ENCODE data around the gene ADCY9. TPM values are rescaled to one million over a fixed set of nuclear protein-coding genes. Genes with fewer than 3 reads are reported as not detected.

The ADCY9 gene
- total RNA-seq, 1 donor from 2014 or later, result 1.3 TPM

DNA sequence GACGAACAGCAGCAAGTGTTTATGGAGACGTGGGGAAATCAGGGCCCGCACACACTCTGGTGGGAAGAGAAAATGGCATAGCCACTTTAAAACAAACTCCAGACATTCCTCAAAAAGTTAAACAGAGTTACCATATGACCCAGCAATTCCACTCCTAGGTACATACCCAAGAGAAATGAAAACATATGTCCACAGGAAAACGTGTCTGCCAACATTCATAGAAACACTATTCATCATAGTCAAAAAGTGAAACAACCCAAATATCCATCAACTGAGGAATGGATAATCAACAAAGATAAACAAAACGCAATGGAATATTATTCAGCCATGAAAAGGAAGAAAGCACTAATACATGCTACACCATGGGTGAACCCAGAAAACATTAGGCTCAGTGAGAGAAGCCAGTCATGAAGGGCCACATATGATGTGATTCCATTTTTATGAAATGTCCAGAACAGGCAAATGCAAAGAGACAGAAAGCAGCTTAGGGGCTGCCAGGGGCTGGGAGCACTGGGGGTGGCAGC, 32.8 kb downstream of the ADCY9 start:
- TF ChIP-seq, protein P1, sequence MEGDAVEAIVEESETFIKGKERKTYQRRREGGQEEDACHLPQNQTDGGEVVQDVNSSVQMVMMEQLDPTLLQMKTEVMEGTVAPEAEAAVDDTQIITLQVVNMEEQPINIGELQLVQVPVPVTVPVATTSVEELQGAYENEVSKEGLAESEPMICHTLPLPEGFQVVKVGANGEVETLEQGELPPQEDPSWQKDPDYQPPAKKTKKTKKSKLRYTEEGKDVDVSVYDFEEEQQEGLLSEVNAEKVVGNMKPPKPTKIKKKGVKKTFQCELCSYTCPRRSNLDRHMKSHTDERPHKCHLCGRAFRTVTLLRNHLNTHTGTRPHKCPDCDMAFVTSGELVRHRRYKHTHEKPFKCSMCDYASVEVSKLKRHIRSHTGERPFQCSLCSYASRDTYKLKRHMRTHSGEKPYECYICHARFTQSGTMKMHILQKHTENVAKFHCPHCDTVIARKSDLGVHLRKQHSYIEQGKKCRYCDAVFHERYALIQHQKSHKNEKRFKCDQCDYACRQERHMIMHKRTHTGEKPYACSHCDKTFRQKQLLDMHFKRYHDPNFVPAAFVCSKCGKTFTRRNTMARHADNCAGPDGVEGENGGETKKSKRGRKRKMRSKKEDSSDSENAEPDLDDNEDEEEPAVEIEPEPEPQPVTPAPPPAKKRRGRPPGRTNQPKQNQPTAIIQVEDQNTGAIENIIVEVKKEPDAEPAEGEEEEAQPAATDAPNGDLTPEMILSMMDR (IDR thresholded peaks at IDR 0.05), result no peak
- Mint-ChIP-seq H3K4me1 (no peaks in the 10 kb centered on the region), H3K9me3 (no peaks in the 10 kb centered on the region), H3K4me3 (no peak overlapping the region), H3K36me3 (ENCODE audit: low read depth) (no peaks in the 10 kb centered on the region), H3K27ac (no peak overlapping the region), H3K27me3 (peaks cover 4% of the 10 kb centered on the region)
- intact Hi-C loops (cut with micrococcal nuclease), result no loop called here
- ChIA-PET POLR2A (no interaction called here), CTCF (no interaction called here)
- ATAC-seq (ENCODE audit: low read depth) (no peak), DNase-seq (no peak)

DNA sequence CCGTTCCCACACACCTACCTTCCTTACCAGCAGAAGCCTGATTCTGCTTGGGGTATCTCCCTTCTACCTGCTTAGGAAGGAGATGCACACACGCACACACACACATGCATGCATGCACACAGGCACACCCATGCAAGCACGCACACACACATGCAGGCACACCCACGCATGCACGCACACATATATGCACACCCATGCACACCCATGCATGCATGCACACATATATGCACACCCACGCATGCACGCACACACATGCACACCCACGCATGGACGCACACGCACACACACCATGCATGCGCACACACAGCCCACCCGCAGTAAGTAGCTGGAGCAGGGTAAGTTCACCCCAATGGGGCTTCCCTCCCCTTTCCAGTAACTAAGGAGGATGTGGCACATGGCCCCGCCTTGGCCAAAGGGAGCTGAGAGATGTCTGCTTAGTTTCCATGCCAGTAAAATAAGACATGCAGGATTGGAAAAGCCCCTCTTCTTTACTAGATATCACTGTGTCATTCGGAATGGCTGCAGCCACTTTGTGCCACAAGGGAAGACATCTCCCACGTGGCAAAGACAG, 33.7 kb downstream of the ADCY9 start:
- POLR2A ChIA-PET, result no interaction called here
- TF ChIP-seq, protein P1 (IDR thresholded peaks at IDR 0.05), result no peak
- H3K27ac Mint-ChIP-seq, result no peak overlapping the region
- intact Hi-C loops (cut with micrococcal nuclease), result no loop called here
- ATAC-seq (ENCODE audit: low read depth) (no peak), DNase-seq (no peak)
- H3K9me3 Mint-ChIP-seq, result peaks cover 2% of the 10 kb centered on the region
- peaks cover 4% of the 10 kb centered on the region for H3K27me3 Mint-ChIP-seq
- no peak overlapping the region for H3K4me3 Mint-ChIP-seq
- CTCF ChIA-PET, result no interaction called here
- no peaks in the 10 kb centered on the region for H3K36me3 Mint-ChIP-seq (ENCODE audit: low read depth)
- H3K4me1 Mint-ChIP-seq, result no peaks in the 10 kb centered on the region

DNA sequence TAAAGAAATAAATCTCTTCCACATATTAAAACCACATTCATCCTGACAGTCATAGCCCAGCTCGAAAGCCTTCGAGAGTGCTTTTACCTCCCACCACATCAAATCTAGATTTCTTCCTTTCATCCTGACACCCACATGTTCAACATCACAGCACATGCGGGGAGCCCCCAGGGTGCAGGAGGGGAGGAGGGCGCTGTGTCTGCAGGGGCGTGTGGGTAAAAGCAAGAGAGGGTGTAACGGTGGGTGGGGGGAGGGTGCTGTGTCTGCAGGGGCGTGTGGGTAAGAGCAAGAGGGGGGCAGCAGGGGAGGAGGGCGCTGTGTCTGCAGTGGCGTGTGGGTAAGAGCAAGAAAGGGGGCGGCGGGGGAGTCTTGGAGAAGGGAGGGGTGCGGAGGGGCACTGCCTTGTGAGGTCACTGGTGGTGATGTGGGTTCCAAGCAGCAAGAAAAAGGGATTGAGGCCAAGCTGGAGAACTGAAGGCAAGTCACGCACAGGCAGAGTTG, 34.7 kb downstream of the ADCY9 start:
- intact Hi-C loops (cut with micrococcal nuclease), result no loop called here
- Mint-ChIP-seq H3K9me3 (peaks cover 2% of the 10 kb centered on the region), H3K4me1 (no peaks in the 10 kb centered on the region), H3K4me3 (no peak overlapping the region), H3K27ac (no peak overlapping the region), H3K27me3 (peaks cover 4% of the 10 kb centered on the region), H3K36me3 (ENCODE audit: low read depth) (no peaks in the 10 kb centered on the region)
- TF ChIP-seq, protein P1 (IDR thresholded peaks at IDR 0.05), result no peak
- POLR2A ChIA-PET, result interaction anchor here (0.7 kb wide), 1 partner anchor 118 kb away, joined by 3 read pairs; no protein-coding TSS in a partner anchor
- ATAC-seq (ENCODE audit: low read depth) (no peak), DNase-seq (no peak)
- CTCF ChIA-PET, result no interaction called here

DNA sequence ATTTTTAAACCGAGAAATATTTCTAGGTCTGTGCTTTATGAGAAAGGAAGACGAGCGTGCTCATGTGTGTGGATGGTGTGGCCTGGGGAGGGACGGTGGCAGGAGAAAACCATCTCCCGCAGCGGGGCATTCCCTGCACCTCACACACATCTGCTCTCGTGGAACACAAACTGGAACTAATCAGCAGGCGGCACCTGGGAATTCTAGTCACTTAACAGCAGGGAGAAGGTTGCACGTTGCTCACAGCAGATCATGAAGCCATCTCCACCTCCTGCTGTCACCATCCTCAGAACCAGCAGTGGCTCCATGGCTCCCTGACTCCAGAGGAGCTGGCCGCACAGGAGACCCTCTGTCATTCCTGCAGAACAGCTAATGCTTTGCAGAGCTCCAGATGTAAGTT, 35.2 kb downstream of the ADCY9 start:
- Mint-ChIP-seq H3K36me3 (ENCODE audit: low read depth) (no peaks in the 10 kb centered on the region), H3K4me1 (no peaks in the 10 kb centered on the region), H3K27me3 (peaks cover 4% of the 10 kb centered on the region), H3K9me3 (peaks cover 2% of the 10 kb centered on the region), H3K4me3 (no peak overlapping the region), H3K27ac (no peak overlapping the region)
- intact Hi-C loops (cut with micrococcal nuclease), result no loop called here
- DNase-seq (no peak), ATAC-seq (ENCODE audit: low read depth) (no peak)
- ChIA-PET CTCF (no interaction called here), POLR2A (no interaction called here)
- TF ChIP-seq, protein P1 (IDR thresholded peaks at IDR 0.05), result no peak

DNA sequence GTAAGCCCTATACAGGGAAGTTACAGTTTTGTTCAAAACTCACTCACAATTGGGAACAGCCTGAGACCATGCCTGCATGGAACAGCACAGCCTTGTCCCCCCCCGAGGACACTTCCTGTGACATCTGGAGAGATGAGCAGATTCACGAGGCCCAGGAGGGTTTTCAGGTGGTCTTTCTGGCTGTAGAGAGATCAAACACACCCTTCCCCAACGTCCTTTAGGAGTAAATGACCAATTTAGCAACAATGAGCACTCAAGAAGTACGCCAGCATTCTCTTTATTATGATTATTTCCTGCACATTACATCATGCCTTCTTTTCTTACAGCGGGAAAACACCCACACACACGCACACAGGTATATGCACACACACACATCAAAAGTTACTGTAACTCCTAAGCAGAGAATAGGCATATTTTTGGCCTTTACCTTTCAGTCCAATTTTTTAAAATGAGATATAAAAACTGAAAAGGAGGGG, 39.0 kb downstream of the ADCY9 start:
- POLR2A ChIA-PET, result no interaction called here
- CTCF ChIA-PET, result no interaction called here
- H3K27me3 Mint-ChIP-seq, result peaks cover 2% of the 10 kb centered on the region
- TF ChIP-seq, protein P1 (IDR thresholded peaks at IDR 0.05), result no peak
- H3K4me3 Mint-ChIP-seq, result no peak overlapping the region
- no peak for ATAC-seq (ENCODE audit: low read depth)
- H3K36me3 Mint-ChIP-seq (ENCODE audit: low read depth), result no peaks in the 10 kb centered on the region
- DNase-seq, result no peak
- peaks cover 2% of the 10 kb centered on the region for H3K9me3 Mint-ChIP-seq
- intact Hi-C loops (cut with micrococcal nuclease), result no loop called here
- H3K27ac Mint-ChIP-seq, result no peak overlapping the region
- no peaks in the 10 kb centered on the region for H3K4me1 Mint-ChIP-seq

Data from activated B cell treated with CpG ODN at 0.5 μM for 24 hours (primary cell).